Esophagus squamous epithelium (tissue), 5 donors: ENCODE measurements around the gene NAB2. TPM values are rescaled to one million over a fixed set of nuclear protein-coding genes. Genes with fewer than 3 reads are reported as not detected.

Experiments used
- DNase-seq: peaks from one replicate; lab custom pipeline; 2025; lab: John Stamatoyannopoulos, UW
- H3K27ac ChIP-seq, 4 donors: fragments of 200-600 bp; sonication (generic); one replicate each; pipeline ENCODE4 v1.5.1; 2016 to 2019; ENCODE audit warnings: mild to moderate bottlenecking in 1 of 4
- H3K27me3 ChIP-seq, 4 donors: fragments of 200-600 bp; sonication (generic); 1 replicate in 3 of 4; 2 replicates in 1 of 4; pipeline versions ENCODE4 v1.5.1 to v1.6.0; 2017 to 2021; ENCODE audit warnings: antibody characterized with exemption in 1 of 4
- H3K36me3 ChIP-seq, 3 donors: fragments of 200-600 bp; sonication (generic); one replicate each; pipeline ENCODE4 v1.5.1; 2016 to 2019
- H3K4me1 ChIP-seq, 3 donors: fragments of 200-600 bp; sonication (generic); one replicate each; pipeline ENCODE4 v1.5.1; 2017 to 2019
- H3K4me3 ChIP-seq, 4 donors: fragments of 200-600 bp; sonication (generic); 1 replicate in 3 of 4; 2 replicates in 1 of 4; pipeline ENCODE4 v1.5.1; 2016 to 2019; ENCODE audit warnings: mild to moderate bottlenecking in 2 of 4, moderate library complexity in 1 of 4
- H3K9me3 ChIP-seq, 3 donors: fragments of 200-600 bp; sonication (generic); one replicate each; pipeline ENCODE4 v1.5.1; 2016 to 2019
- POLR2A ChIP-seq, 4 donors: fragments of 450-650 bp; IDR thresholded peaks; one replicate each; pipeline ENCODE4 v1.6.1; 2017; ENCODE audit warnings: antibody characterized with exemption in 4 of 4, mild to moderate bottlenecking in 4 of 4, moderate library complexity in 3 of 4
- WGBS, 2 donors: methylation state at CpG; one replicate each; pipeline ENCODE4 v1.1.5; 2018; 5-methylcytosine and 5-hydroxymethylcytosine counted together
- intact Hi-C: fragments of 100-400 bp; cut with DNase I; formaldehyde crosslinking; loops from one replicate; pipeline ENCODE4 v1.15.0; 2022
- total RNA-seq, 4 donors: library from RNA; depleted of rRNA; stranded (reverse); fragments of >200 nt; gene quantifications; one replicate each; pipeline ENCODE4 v1.1.0, GENCODE V29; 2016
- TF ChIP-seq, protein P1 (sequence below), 6 experiments: fragments of 450-650 bp in 4 of 6; fragments of 200-600 bp in 2 of 6; sonication (generic) in 2 of 6; IDR thresholded peaks; one replicate each; pipeline ENCODE4 v1.5.1; 2016 to 2019; ENCODE audit warnings: antibody characterized with exemption in 6 of 6, mild to moderate bottlenecking in 4 of 6, moderate library complexity in 4 of 6
- donor health status: DM: yes; HTN: yes; CAD: no.

NAB2 gene
- total RNA-seq, 4 donors from 2014 or later: 9.1 to 25.2 (median 13.3) TPM

DNA sequence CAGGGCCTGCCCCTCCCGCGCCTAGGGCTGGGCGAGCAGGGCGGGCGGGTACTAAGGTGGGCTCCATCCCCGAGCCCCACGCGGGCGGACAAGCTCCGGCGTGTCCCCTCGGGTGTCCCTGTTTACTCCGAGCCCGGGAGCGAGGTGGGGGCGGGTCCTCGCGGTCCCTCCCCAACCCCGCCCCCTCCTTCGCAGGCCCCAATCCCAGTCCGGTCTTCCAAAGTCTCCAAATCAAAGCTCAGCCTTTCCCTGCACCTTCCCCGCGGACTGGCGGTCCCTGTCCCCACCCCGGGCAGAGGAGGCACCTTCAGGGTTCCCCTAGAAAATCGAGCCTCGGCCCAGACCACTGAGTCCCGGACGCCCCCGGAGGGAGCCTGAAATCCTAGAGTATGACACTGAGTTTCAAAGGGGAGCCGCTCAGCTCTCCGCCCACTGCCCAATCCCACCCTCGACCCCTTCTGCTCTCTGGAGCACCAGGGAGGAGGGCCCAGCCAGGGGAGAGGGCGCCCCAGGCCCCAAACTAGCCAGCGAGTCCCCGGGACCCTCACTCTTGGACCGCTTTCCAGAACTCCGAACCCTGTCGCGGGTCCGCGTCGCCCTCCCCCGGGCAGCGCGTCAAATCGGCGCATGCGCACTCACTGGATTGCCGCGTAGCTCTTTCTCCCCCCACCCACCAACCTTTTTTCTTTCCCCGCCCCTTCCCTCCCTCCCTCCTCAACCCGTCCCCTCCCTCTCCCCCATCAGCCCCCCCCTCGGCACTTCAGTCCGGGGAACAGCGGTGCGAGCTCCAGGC lies 39.0 kb downstream of the NAB2 start, which contains the start of gene LRP1:
Gene LRP1 (plus strand): TSS at position 758 of the 793 bp plus-strand sequence. CDS start 482 bp downstream, outside the sequence.
- H3K4me3 ChIP-seq: peak within 1 kb of the TSS; percentile 69 to 87 (median 76)
- H3K27me3 ChIP-seq: peaks cover 0 to 13% (median 0%) of the 10 kb centered on the region in 4 donors
- intact Hi-C loops: loop anchor here (2.0 kb wide), 1 partner anchor 55 kb away; no protein-coding TSS in a partner anchor
- TF ChIP-seq POLR2A (IDR thresholded peaks at IDR 0.05): peak in 3 of 4 donors; percentile 77 to 85 (median 82)
- TF ChIP-seq, protein P1, sequence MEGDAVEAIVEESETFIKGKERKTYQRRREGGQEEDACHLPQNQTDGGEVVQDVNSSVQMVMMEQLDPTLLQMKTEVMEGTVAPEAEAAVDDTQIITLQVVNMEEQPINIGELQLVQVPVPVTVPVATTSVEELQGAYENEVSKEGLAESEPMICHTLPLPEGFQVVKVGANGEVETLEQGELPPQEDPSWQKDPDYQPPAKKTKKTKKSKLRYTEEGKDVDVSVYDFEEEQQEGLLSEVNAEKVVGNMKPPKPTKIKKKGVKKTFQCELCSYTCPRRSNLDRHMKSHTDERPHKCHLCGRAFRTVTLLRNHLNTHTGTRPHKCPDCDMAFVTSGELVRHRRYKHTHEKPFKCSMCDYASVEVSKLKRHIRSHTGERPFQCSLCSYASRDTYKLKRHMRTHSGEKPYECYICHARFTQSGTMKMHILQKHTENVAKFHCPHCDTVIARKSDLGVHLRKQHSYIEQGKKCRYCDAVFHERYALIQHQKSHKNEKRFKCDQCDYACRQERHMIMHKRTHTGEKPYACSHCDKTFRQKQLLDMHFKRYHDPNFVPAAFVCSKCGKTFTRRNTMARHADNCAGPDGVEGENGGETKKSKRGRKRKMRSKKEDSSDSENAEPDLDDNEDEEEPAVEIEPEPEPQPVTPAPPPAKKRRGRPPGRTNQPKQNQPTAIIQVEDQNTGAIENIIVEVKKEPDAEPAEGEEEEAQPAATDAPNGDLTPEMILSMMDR (IDR thresholded peaks at IDR 0.05): peak in 1 of 6 experiments; percentile 4
- H3K36me3 ChIP-seq: no peaks in the 10 kb centered on the region
- peak within 1 kb of the TSS; percentile 97 to 100 (median 98) for H3K27ac ChIP-seq
- 0% methylated on average over 19 to 23 of the region's 57 CpGs for WGBS, 2 donors
- no peaks in the 10 kb centered on the region for H3K9me3 ChIP-seq
- H3K4me1 ChIP-seq: peaks cover 36 to 72% (median 51%) of the 10 kb centered on the region in 3 donors
- no peak for DNase-seq

GRCh38 chr12:57128519-57129247 lies 39.8 kb downstream of the NAB2 start:
- H3K27me3 ChIP-seq: peaks cover 0 to 13% (median 0%) of the 10 kb centered on the region in 4 donors
- no peaks in the 10 kb centered on the region for H3K36me3 ChIP-seq
- intact Hi-C loops: no loop called here
- H3K4me3 ChIP-seq: peak overlapping the region; percentile 69 to 87 (median 76)
- H3K4me1 ChIP-seq: peaks cover 42 to 79% (median 52%) of the 10 kb centered on the region in 3 donors
- DNase-seq: no peak
- TF ChIP-seq, protein P1 (IDR thresholded peaks at IDR 0.05): no peak
- no peak for TF ChIP-seq POLR2A (IDR thresholded peaks at IDR 0.05)
- H3K27ac ChIP-seq: peak overlapping the region; percentile 97 to 100 (median 98)
- 0 to 7% methylated on average over 10 of the region's 35 CpGs for WGBS, 2 donors
- no peaks in the 10 kb centered on the region for H3K9me3 ChIP-seq

DNA sequence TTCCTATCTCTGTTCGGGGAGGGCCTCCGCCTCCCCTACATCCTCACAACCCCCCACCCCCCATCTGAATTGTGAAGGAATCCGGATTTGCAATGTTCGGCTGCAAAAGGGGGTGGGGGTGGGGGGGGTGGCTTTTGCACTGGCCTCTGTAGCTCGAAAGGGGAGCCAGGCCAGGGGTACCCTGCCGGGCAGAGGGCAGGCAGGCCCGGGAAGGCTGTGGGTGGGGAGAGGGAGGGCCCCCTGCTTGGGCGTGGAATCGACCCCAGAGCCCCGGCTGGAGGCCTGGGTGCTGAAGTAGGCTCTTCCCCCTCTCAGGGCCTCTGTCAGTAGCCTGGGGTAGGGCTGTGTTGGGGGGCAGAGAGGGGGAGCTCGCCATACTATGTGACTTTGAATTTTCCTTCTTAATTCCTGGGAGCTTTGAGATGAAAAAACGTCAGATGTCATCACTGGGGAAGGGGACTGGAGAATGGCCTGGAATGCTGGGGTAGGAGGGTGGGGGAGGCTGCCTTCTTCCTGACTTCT lies 40.5 kb downstream of the NAB2 start:
- TF ChIP-seq, protein P1 (IDR thresholded peaks at IDR 0.05): no peak
- TF ChIP-seq POLR2A (IDR thresholded peaks at IDR 0.05): no peak
- Histone ChIP-seq H3K36me3 (peaks cover 0 to 2% (median 0%) of the 10 kb centered on the region in 3 donors), H3K9me3 (no peaks in the 10 kb centered on the region), H3K27ac (peak overlapping the region; percentile 97 to 100 (median 98)), H3K4me1 (peaks cover 47 to 85% (median 57%) of the 10 kb centered on the region in 3 donors), H3K4me3 (peak overlapping the region; percentile 69 to 87 (median 76)), H3K27me3 (peaks cover 0 to 13% (median 0%) of the 10 kb centered on the region in 4 donors)
- no peak for DNase-seq
- intact Hi-C loops: no loop called here
- 9 to 11% methylated on average over 4 to 6 of the region's 12 CpGs for WGBS, 2 donors

GRCh38 chr12:57129889-57130288 lies 41.0 kb downstream of the NAB2 start:
- Histone ChIP-seq H3K4me1 (peaks cover 52 to 87% (median 57%) of the 10 kb centered on the region in 3 donors), H3K36me3 (peaks cover 0 to 7% (median 0%) of the 10 kb centered on the region in 3 donors), H3K27ac (peak overlapping the region; percentile 97 to 100 (median 98)), H3K27me3 (peaks cover 0 to 13% (median 0%) of the 10 kb centered on the region in 4 donors), H3K9me3 (no peaks in the 10 kb centered on the region), H3K4me3 (peak overlapping the region; percentile 69 to 87 (median 76))
- no peak for DNase-seq
- intact Hi-C loops: no loop called here
- no peak for TF ChIP-seq POLR2A (IDR thresholded peaks at IDR 0.05)
- TF ChIP-seq, protein P1 (IDR thresholded peaks at IDR 0.05): no peak
